Endodermal cell (in vitro differentiated cells): ENCODE measurements around the gene RPUSD4. TPM values are rescaled to one million over a fixed set of nuclear protein-coding genes. Genes with fewer than 3 reads are reported as not detected.

Experiments used
- DNase-seq: peaks from one replicate; pipeline ENCODE4 v3.0.0-alpha.2; 2017
- H3K27ac ChIP-seq: 2 replicates; pipeline ENCODE4 v1.5.1; 2013; ENCODE audit warnings: mild to moderate bottlenecking, low read depth, low read length, moderate library complexity
- H3K27me3 ChIP-seq: 2 replicates; pipeline ENCODE4 v1.6.1; 2013; ENCODE audit warnings: mild to moderate bottlenecking, low read length, moderate library complexity; ENCODE audit not compliant: insufficient read depth, control insufficient read depth, poor library complexity, severe bottlenecking
- H3K36me3 ChIP-seq: 2 replicates; pipeline ENCODE4 v1.7.0; 2013; ENCODE audit warnings: mild to moderate bottlenecking, low read length, moderate library complexity; ENCODE audit not compliant: control insufficient read depth, insufficient read depth
- H3K4me1 ChIP-seq: one replicate; pipeline ENCODE4 v1.7.0; 2013; ENCODE audit warnings: low read length; ENCODE audit not compliant: control insufficient read depth, insufficient read depth
- H3K4me3 ChIP-seq: 2 replicates; pipeline ENCODE4 v1.5.1; 2013; ENCODE audit warnings: mild to moderate bottlenecking, low read length, moderate library complexity
- H3K9ac ChIP-seq: 2 replicates; pipeline ENCODE4 v1.6.1; 2013; ENCODE audit warnings: mild to moderate bottlenecking, low read length, moderate library complexity; ENCODE audit not compliant: poor library complexity, severe bottlenecking; ENCODE audit errors: extremely low read depth
- H3K9me3 ChIP-seq: 2 replicates; pipeline ENCODE4 v1.6.1; 2013; ENCODE audit warnings: mild to moderate bottlenecking, low read length, moderate library complexity; ENCODE audit not compliant: control insufficient read depth
- H3K27ac Mint-ChIP-seq: 2 replicates; pipeline ENCODE4 v1.8.0; 2020; ENCODE audit warnings: mixed read lengths
- H3K27me3 Mint-ChIP-seq: 2 replicates; pipeline ENCODE4 v1.8.0; 2021; ENCODE audit warnings: mild to moderate bottlenecking, mixed read lengths; ENCODE audit not compliant: insufficient read depth
- H3K36me3 Mint-ChIP-seq: 2 replicates; pipeline ENCODE4 v1.8.0; 2020; ENCODE audit warnings: low read depth, mixed read lengths
- H3K4me1 Mint-ChIP-seq: 2 replicates; pipeline ENCODE4 v1.8.0; 2020; ENCODE audit warnings: mixed read lengths
- H3K4me3 Mint-ChIP-seq: 2 replicates; pipeline ENCODE4 v1.8.0; 2020; ENCODE audit warnings: mild to moderate bottlenecking, moderate library complexity, mixed read lengths
- H3K9me3 Mint-ChIP-seq: 2 replicates; pipeline ENCODE4 v1.8.0; 2020; ENCODE audit warnings: mild to moderate bottlenecking, mixed read lengths
- WGBS, 2 experiments: methylation state at CpG; one replicate each; pipeline versions ENCODE4 v1.1.5 to v1.1.7; 2013; ENCODE audit warnings: missing lambda C conversion rate in 2 of 2, mixed read lengths in 1 of 2; ENCODE audit not compliant: insufficient coverage in 1 of 2, insufficient read length in 1 of 2; 5-methylcytosine and 5-hydroxymethylcytosine counted together
- total RNA-seq, 2 donors: library from RNA; stranded (reverse); fragmentation: NEBNext Ultra II Directional in 1 of 2; extraction: Animal tissue kit (Norgen Biotek cat#: 25700) in 1 of 2; gene quantifications; 2 replicates in 1 of 2; 3 replicates in 1 of 2; pipeline ENCODE4 v1.2.1, GENCODE V29; 2021
- TF ChIP-seq, protein P1 (sequence below): fragments of 200-600 bp; sonication (generic); conservative IDR thresholded peaks from 2 replicates; pipeline ENCODE4 v1.5.0; 2021; ENCODE audit warnings: antibody characterized with exemption, mild to moderate bottlenecking

The RPUSD4 gene
- total RNA-seq, 2 donors from 2014 or later: 36.8 to 37.7 TPM

DNA sequence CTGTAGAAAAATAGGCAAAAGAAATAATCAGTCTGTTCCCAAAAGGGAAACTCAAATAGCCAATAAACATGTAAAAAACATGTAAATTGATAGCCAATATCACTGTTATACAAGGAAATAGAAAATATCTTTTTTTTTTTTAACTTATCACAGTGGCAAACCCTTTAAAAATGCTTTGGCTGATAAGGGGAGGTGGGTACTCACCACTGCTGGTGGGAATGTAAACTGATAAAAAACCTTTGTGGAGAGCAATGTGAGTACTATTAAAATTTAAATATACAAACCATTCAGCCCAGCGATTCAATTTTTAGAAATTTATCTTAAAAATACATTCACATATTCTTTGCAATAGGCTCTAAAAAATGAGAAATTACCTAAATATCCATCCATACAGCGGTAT is 3.6 kb downstream of the RPUSD4 start:
- no peak overlapping the region for H3K4me3 Mint-ChIP-seq
- no peaks in the 10 kb centered on the region for H3K9me3 Mint-ChIP-seq
- Histone ChIP-seq H3K27me3 (no peaks in the 10 kb centered on the region), H3K9ac (no peak overlapping the region), H3K36me3 (peaks cover 71% of the 10 kb centered on the region), H3K4me1 (no peaks in the 10 kb centered on the region), H3K4me3 (no peak overlapping the region), H3K9me3 (no peaks in the 10 kb centered on the region), H3K27ac (no peak overlapping the region)
- H3K27me3 Mint-ChIP-seq: no peaks in the 10 kb centered on the region
- no peak overlapping the region for H3K27ac Mint-ChIP-seq
- 94% methylated on average over 2 of the region's 2 CpGs; no CpG with 5 or more reads in 1 of the 2 experiments for WGBS, 2 experiments
- no peak for DNase-seq
- H3K36me3 Mint-ChIP-seq: peaks cover 51% of the 10 kb centered on the region
- TF ChIP-seq, protein P1, sequence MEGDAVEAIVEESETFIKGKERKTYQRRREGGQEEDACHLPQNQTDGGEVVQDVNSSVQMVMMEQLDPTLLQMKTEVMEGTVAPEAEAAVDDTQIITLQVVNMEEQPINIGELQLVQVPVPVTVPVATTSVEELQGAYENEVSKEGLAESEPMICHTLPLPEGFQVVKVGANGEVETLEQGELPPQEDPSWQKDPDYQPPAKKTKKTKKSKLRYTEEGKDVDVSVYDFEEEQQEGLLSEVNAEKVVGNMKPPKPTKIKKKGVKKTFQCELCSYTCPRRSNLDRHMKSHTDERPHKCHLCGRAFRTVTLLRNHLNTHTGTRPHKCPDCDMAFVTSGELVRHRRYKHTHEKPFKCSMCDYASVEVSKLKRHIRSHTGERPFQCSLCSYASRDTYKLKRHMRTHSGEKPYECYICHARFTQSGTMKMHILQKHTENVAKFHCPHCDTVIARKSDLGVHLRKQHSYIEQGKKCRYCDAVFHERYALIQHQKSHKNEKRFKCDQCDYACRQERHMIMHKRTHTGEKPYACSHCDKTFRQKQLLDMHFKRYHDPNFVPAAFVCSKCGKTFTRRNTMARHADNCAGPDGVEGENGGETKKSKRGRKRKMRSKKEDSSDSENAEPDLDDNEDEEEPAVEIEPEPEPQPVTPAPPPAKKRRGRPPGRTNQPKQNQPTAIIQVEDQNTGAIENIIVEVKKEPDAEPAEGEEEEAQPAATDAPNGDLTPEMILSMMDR: no peak
- peaks cover 14% of the 10 kb centered on the region for H3K4me1 Mint-ChIP-seq

DNA sequence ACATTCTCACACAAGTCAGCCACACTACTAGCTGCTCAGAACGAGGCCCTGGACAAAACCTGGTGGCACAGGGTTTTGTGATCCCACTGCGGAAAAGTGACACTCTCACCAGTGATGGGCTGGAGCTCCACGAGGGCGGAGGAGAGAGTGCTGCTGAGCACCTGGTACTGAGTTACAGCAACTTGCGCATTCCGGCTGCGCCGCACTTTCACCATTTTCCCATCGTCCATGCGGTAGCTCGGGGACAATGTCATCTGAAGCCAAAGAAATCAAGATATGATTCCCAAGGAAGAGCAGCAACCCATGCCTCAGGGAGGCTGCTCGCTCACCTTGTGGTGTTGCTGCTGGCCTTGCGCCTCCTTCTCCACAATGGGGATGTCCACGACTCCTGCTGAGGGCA is 6.1 kb downstream of the RPUSD4 start:
- no peaks in the 10 kb centered on the region for H3K9me3 Mint-ChIP-seq
- Histone ChIP-seq H3K4me1 (no peaks in the 10 kb centered on the region), H3K9ac (no peak overlapping the region), H3K27ac (no peak overlapping the region), H3K9me3 (no peaks in the 10 kb centered on the region), H3K4me3 (no peak overlapping the region), H3K36me3 (peaks cover 95% of the 10 kb centered on the region), H3K27me3 (no peaks in the 10 kb centered on the region)
- no peaks in the 10 kb centered on the region for H3K27me3 Mint-ChIP-seq
- H3K4me1 Mint-ChIP-seq: peaks cover under 1% of the 10 kb centered on the region
- H3K36me3 Mint-ChIP-seq: peaks cover 74% of the 10 kb centered on the region
- H3K4me3 Mint-ChIP-seq: no peak overlapping the region
- no peak for DNase-seq
- H3K27ac Mint-ChIP-seq: no peak overlapping the region
- WGBS, 2 experiments: 96 to 97% methylated on average over 14 of the region's 14 CpGs
- TF ChIP-seq, protein P1: no peak

DNA sequence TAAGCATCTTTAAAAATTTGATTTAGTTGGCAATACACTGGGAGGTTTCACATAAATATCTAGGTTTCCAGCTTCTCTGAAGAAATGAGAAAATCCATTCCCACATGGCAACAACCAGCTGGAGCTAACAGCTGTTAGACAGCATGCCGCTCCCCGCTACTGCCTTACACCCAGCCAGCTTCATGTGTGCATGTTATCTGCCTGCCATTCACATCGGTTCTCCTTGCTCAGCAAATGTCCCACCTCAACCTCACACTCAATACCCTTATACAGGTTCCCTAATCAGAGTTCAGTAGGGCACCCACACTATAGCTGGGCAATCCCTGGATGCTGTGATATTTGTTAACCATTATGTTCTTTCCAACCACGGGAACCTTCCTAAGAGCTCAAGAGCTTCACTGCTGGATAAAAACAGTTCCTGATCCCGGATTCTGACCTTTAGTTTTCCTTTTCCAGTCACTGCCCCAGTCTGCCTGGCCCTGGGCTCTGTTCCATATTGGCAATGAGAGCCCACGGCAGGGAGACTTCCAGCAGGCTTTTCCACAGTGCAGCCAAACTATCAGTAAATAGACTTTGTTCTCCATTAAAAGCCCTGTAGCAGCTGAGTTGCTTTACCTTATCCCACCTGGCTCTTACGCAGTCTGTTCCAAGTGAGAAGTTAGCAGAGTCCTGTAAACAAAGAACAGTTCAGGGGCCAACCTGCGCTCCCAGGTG is 8.6 kb downstream of the RPUSD4 start:
- peaks cover 84% of the 10 kb centered on the region for H3K36me3 Mint-ChIP-seq
- DNase-seq: no peak
- no peaks in the 10 kb centered on the region for H3K4me1 ChIP-seq
- peaks cover 9% of the 10 kb centered on the region for H3K9me3 ChIP-seq
- H3K27ac ChIP-seq: no peak overlapping the region
- TF ChIP-seq, protein P1: no peak
- no peak overlapping the region for H3K4me3 ChIP-seq
- WGBS, 2 experiments: 78 to 84% methylated on average over 6 to 8 of the region's 8 CpGs
- peaks cover 7% of the 10 kb centered on the region for H3K9me3 Mint-ChIP-seq
- no peak overlapping the region for H3K27ac Mint-ChIP-seq
- H3K27me3 Mint-ChIP-seq: no peaks in the 10 kb centered on the region
- no peaks in the 10 kb centered on the region for H3K27me3 ChIP-seq
- H3K4me1 Mint-ChIP-seq: no peaks in the 10 kb centered on the region
- no peak overlapping the region for H3K9ac ChIP-seq
- peaks cover 92% of the 10 kb centered on the region for H3K36me3 ChIP-seq
- no peak overlapping the region for H3K4me3 Mint-ChIP-seq
